DMS114 treated with DMSO at 0.1 percent for 48 hours (cell line): ENCODE results near the gene MTHFD1.
A peak's percentile ranks its signal among the peaks of the same experiment; 100 is the strongest.

Experiments used
- DNase-seq: peaks from one replicate; lab custom pipeline; 2025; ENCODE audit not compliant: unreplicated experiment; lab: John Stamatoyannopoulos, UW

MTHFD1 gene

GRCh38 chr14:64444984-64445845 is 57.1 kb downstream of the MTHFD1 start:
- DNase-seq = no peak

GRCh38 chr14:64447876-64448670 is 59.9 kb downstream of the MTHFD1 start:
- no peak for DNase-seq

- no peak for DNase-seq
These were observed 62.1 kb downstream of the MTHFD1 start for GRCh38 chr14:64450255-64450654.

GRCh38 chr14:64454671-64455070 is 66.5 kb downstream of the MTHFD1 start:
- no peak for DNase-seq

- DNase-seq = no peak
These were observed 71.4 kb downstream of the MTHFD1 start for GRCh38 chr14:64459405-64460136.

DNA sequence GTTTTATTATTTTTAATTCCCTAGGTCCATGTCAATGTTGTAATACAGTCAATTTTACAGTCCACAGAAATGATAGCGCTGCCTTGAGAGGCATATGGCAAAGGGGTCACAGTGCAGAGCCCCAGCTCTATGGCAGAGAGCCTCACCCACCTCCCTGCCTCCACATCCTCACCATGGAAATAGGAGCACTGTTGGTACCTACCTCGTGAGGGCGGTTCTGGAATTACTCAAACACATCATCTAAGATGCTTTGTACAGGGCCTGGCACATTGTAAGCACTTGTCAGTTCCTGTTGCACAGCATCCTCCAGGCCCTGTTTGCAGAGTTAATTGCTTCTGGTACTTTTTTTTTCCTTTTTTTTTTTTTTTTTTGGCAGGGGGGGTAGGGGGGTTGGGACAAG is 73.1 kb downstream of the MTHFD1 start:
- no peak for DNase-seq

DNA sequence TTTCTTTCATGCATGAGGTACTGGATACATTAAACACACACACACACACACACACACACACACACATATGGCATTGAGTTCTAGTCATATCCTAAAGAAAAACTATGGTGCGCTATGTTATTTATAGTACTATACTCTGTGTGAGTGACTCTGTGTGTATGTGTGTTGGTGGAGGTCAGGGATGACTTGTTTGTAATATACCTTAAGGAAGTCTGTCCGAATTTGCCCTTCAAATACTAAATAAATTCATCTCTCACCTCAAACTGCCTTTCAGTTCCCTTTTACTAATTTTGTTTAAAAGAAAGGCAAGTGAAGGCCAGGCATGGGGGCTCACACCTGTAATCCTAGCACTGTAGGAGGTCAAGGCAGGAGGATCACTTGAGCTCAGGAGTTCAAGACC is 75.0 kb downstream of the MTHFD1 start:
- DNase-seq = no peak

DNA sequence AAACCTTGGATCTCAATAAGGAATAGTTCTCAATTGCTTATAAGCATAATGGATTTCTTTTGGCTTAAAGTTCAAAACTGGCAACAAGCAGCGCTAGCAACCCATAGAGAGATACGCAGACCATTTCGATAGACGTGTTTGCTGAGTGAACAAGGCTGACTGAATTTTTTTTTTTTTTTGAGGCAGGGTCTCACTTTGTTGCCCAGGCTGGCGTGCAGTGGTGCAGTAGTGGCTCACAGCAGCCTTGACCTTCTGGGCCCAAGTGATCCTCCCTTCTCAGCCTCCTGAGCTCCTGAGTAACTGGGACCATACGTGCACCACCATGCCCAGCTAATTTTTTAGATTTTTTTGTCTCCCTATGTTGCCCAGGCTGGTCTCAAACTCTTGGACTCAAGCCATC is 75.7 kb downstream of the MTHFD1 start:
- DNase-seq = no peak

GRCh38 chr14:64464651-64465050 is 76.5 kb downstream of the MTHFD1 start:
- no peak for DNase-seq

GRCh38 chr14:64465191-64465822 is 77.2 kb downstream of the MTHFD1 start, which contains the start of gene AKAP5:
Gene AKAP5 (plus strand): TSS chr14:64465499. CDS start chr14:64468395, 2,896 bp downstream.
- DNase-seq = peak; percentile 7

DNA sequence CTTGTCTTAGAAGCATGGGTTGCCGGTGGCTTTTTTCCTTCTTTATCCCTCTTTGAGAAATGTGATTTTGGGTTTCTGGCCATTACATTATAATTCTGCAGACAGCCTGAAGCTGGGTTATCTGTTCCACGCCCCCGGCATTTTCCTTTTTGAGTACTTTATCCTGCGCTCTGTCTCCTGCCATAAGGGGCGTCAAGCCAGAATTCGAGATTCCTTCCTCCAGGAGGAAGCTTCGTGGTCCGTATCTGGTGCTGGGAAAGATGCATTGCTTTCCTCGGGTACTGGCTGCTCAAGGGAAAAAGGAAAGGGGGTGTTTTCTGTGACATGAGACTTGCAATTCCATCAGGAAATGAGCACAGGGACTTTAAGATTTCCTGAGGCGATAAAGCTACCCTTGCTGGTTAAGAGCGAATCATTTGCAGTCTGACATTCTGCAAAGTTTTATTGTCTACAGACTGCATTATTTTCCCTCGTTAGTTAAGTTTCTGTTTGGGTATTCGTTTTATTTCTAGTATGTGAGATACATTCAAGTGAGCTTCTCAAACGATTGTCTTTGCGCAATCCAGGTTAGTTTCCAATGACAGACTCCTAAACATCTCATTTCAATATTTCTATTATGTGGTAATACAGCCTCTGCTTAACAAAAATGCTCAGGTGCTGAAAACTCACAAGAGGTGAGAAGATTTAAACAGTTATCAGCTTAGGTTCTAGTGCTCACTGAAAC is 77.8 kb downstream of the MTHFD1 start:
- DNase-seq = peak; percentile 28

- DNase-seq = no peak
These were observed 78.9 kb downstream of the MTHFD1 start for GRCh38 chr14:64467101-64467500.

DNA sequence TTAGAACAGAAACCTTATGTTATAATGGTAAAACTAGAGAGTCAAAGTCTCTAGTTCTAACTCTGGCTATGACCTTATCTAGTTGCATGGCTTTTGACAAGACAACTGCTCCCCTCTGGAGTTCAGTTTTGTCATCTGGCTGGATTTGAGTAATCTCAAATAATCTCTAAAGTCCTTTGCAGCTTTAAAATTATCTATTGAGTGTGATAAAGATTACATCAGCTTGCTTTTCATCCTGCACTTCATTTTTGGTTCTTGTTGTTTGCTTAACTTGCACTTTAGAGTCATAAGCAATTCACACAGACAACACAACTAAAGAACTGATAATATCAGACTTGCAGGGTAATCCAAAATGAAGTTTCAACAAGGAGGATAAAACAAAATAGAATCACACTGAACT is 79.4 kb downstream of the MTHFD1 start:
- no peak for DNase-seq

- DNase-seq = no peak
These were observed 80.3 kb downstream of the MTHFD1 start for GRCh38 chr14:64468451-64468850.

DNA sequence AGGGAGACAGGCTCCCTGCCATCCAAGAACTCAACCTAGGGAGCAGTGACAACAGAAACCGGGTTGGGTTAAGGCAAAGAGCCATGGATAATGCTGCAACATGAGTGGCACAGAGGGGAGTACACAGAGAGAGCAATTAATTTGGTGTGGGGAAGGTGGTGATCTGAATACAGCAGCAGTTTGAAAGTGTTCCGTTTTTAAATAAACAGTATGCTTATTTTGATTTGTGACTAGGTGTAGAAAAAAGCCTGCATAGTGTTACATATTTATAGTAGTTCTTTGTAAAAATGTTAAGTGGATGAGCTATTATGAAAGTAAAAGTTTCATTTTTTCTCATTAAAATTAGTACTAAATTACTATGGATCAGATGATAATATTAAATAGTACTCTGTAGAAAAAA is 85.9 kb downstream of the MTHFD1 start:
- DNase-seq = no peak

DNA sequence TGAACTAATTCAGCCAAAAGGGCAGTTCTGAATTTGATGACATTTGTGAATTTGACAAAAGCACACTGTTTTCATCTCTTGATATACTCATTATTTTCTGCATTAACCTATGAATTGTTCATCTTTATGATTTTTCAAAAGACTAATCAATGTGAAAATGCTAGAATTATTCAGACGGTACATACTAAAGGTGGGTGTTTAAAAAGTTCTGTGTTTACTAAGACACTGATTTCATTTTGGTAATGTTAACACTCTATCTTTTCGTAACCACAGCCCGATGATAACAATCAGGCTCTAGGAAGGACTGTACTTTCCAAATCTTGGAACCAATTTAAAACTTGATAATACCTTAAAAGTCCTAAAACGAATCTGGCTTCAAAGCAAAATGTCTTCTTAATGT is 86.5 kb downstream of the MTHFD1 start:
- DNase-seq = no peak

- no peak for DNase-seq
These were observed 87.6 kb downstream of the MTHFD1 start for GRCh38 chr14:64475585-64476273.

DNA sequence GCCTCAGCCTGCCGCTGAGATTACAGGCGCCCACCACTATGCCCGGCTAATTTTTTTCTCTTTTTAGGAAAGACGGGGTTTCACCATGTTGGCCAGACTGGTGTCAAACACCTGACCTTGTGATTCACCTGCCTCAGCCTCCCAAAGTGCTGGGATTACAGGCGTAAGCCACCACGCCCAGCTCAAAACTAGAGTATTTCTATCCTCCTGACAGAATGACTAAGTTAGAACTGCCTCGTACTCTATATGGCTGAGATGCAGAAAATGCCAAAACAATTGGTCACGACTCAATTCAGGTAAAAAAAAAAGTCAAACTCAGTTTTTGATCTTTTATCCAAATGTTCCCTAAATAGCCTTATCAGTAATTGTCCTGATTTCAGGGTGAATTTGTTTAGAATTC is 88.3 kb downstream of the MTHFD1 start:
- DNase-seq = no peak

DNA sequence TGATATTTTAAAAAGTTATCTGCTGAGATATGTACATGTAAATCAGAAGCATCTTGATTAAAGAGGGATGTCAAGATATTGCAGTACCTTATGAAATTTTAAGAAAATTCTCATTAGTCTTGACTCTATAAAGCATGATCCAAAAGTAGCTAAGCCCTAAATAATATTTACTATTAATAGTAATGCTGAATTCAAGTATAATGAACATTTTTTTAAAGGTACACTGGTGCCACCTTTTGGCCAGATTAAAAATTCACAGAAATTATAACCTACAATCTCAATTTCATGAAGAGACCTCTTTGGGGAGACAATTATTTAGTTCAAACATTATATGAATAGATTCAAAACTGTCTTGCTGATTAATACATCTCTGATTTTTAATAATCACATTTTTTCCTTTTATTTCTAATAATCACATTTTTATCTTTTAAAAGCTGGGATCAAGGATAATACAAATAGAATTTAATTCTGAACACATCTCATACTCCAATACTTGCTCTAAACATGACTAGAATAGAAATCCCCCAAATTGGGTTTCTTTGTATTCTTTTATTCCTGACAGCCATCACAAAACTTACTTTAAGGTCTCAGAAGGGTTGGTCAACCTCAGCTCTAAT is 90.6 kb downstream of the MTHFD1 start:
- no peak for DNase-seq
